ENCODE data around the gene CHST10.
"Not testable (repeated sequence)": the region's sequence is repeated elsewhere in the genome, so short reads cannot be mapped to it uniquely, and the experiment has no call there.

Gene CHST10

DNA sequence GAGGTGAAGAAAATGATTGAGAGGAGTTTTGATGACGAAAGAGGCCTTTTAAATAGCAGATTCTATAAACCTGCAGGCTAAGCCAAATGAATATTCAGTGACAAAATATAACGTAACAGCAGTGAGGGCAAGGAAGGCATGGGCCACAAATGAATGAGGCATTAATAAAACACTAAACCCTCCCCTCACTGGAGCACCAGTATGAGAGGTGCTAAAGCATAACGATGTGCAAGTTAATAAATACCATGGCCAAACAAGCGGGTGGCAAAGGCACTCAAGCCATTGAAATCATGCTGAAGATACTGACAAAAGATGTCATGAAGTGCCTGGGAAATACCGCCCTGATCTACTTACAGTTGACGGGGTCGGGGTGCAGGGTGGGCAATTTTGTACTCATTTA, 64.9 kb downstream of the CHST10 start:
- TF ChIP-seq CTCF (IDR thresholded peaks at IDR 0.05; ENCODE audit: low read depth, low read length): no peak

GRCh38 chr2:100350661-100351185, 66.7 kb downstream of the CHST10 start:
- H3K4me3 ChIP-seq (ENCODE audit: low read depth, low read length): no peak overlapping the region
- no peak for TF ChIP-seq CTCF (IDR thresholded peaks at IDR 0.05; ENCODE audit: low read depth, low read length)

More for the DNA sequence above, 64.9 kb downstream of the CHST10 start:
- H3K4me3 ChIP-seq (ENCODE audit: low read depth, low read length): no peak overlapping the region

DNA sequence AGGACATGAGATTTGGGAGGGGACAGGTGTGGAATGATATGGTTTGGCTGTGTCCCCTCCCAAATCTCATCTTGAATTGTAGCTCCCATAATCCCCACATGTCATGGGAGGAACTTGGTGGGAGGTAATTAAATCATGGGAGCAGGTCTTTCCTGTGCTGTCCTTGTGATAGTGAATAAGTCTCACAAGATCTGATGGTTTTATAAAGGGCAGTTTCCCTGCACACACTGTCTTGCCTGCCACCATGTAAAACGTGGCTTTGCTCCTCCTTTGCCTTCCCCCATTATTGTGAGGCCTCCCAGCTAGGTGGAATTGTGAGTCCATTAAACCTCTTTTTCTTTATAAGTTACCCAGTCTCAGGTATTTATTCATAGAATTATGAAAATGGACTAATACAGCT, 72.3 kb downstream of the CHST10 start:
- H3K4me3 ChIP-seq (ENCODE audit: low read depth, low read length): not testable (repeated sequence)

DNA sequence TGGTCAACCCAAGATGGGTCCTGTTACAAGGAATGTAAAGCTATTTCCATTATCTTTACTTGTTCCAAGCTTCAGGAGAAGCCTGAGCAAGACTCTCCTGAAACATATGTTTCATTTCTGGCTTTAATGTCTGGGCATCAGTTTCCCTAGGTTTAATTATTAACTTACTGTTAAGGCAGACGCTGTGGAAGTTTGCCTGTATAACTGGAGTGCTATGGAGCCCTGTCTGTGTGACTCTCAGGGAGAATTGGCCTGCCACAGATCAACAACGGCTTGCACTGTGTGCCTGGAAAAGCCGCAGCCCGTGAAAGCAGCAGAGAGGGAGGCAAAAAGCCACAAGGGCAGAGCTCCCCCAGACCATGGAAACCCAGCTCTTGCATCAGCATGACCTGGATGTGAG, 73.0 kb downstream of the CHST10 start:
- no peak for TF ChIP-seq CTCF (IDR thresholded peaks at IDR 0.05; ENCODE audit: low read depth, low read length)
- no peak overlapping the region for H3K4me3 ChIP-seq (ENCODE audit: low read depth, low read length)

DNA sequence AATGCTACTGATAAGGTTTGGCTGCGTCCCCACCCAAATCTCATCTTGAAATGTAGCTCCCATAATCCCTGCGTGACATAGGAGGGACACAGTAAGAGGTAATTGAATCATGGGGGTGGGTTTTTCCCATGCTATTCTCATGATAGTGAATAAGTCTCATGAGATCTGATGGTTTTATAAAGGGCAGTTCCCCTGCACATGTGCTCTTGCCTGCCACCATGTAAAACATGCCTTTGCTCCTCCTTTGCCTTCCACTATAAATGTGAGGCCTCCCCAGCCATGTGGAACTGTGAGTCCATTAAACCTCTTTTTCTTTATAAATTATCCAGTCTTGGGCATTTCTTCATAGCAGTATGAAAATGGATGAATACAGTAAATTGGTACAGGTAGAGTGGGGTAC, 75.0 kb downstream of the CHST10 start:
- H3K4me3 ChIP-seq (ENCODE audit: low read depth, low read length): not testable (repeated sequence)

All from WI38 (cell line).